ENCODE data around the gene SEPTIN11.
"Not testable (repeated sequence)": the region's sequence is repeated elsewhere in the genome, so short reads cannot be mapped to it uniquely, and the experiment has no call there.

The SEPTIN11 gene

DNA sequence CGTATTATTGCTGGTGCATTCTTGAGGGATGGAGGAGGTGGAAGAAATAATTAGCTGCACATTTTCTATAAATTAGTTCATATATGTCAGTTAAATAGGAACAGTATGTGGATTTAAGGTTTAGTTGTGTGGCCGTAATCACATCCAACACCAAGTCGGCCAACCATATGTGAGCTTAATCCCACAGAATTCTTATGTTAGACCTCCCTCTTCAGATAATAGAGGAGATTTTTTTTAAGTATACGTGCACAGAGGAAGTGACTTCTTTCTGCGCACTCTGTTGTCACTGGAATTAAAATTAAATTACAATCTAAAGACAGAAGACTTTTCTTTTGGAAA, 2.1 kb downstream of the SEPTIN11 start:
- FAIRE-seq (no peak), DNase-seq (ENCODE audit: low spot score) (no peak)

DNA sequence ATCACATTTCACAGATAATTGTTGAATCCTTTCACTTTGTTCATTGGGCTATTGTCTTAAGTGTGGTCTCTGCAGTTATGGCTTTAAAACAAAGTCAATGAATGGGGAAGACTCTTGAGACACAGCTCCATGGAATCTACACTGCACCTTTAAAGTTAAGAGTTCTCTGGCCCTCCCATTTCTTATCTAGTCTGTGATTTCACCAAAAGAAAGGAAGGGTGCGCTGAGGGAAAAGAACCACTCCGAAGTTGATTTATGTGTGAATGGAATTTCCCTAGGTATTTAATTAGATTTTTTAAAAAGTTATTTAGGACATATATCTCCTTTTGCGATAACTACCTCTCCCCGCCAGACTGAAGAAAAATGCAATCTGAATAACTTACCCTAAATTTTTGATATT, 2.5 kb downstream of the SEPTIN11 start:
- FAIRE-seq (no peak), DNase-seq (ENCODE audit: low spot score) (no peak)

DNA sequence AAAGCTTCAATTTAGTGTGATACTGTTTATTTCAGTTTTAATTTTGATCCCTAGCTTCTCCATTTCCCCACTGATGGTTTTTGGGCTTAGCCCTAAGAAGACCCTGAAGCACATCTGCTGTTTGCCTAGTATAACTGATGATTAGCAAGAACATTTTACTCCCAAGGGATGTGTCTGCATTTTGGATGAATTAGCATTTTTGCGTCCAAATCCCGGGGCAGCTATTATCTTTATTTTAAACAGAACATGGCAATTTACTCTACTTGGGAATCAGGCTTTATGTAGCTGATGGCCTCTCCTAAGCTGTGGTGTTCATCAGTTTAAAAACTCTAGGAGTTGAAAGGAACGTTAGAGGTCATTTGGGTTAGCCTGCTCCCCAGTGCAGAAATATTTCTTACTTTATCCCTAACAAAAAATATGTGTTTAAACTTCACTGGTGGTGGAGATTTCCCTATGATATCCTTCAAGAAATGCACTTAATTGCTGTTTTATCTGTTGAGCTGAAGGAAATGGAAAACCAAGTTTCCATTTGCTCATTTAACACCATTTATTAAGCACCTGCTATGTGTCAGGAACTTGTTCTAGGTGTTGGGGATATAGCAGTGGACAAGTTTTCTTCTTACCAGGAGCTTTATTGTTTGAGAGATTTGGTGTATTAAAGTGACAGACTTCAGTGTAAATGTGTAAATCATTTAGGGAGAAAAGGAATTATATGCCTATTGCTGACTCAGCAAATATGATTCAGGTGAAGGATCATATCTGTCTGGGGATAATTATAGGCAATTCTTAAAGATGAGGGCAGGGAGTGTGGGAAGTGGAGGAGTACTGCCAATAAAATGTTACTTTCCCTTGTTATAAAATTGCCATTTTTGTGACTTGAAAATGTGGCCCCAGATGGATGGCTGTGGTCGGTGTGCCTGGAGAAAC, 3.4 kb downstream of the SEPTIN11 start:
- DNase-seq (ENCODE audit: low spot score): no peak
- no peak for FAIRE-seq

DNA sequence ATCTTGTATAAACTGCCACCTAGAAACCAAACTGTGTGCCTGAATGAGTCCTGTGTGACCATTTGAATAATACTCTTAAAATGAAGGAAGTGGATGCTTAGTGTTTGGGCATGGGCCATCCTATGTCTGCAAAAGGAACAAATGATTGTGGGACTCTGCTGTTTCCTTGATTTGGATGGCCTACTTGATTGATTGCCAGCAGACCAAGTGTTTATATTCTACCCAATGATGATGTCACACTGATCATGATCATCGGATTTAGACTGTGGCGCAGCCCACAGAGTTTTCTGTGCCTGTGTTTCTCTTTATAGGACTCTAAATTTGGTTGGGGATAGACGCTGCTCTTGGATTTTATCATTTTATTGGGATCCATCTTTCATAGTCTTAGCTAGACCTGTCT, 4.4 kb downstream of the SEPTIN11 start:
- DNase-seq (ENCODE audit: low spot score) (no peak), FAIRE-seq (no peak)

DNA sequence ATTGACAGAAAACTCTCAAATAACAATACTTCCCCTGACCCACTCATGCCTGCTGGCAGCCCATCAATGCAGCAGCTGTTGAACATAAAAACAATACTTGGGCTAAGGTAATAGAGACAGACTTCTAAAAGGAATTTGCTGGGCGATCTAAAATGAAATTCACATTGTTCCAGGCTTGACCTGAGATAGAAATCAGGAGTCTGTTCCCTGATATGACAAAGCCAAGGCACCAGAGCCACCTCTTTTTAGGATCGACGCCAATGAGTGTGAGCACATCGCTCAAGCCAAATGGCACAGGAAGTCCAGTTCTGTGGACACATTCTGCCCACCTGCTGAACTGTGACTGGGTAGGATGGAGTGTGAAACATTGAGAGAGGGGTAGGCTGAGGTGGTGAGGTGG, 4.9 kb downstream of the SEPTIN11 start:
- DNase-seq (ENCODE audit: low spot score) (no peak), FAIRE-seq (no peak)

DNA sequence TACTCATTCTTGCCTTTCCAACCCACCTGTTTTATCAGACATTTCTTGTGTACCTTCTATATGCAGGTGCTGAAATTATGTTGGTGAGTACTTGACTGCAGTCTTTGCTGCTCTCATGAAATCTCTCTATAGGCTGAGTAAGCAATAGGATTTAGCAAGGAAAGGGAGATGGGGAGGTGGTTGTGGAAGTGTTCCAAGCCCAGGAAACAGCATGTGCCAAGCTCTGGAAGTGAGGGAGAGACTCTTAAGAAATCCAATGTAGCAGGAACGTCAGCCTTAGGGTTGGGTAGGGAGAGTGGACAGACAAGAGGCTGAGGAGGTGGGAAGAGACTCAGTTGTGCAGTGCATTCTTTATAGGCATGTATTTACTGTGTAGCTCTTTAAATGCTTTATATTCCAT, 5.6 kb downstream of the SEPTIN11 start:
- FAIRE-seq (no peak), DNase-seq (ENCODE audit: low spot score) (no peak)

DNA sequence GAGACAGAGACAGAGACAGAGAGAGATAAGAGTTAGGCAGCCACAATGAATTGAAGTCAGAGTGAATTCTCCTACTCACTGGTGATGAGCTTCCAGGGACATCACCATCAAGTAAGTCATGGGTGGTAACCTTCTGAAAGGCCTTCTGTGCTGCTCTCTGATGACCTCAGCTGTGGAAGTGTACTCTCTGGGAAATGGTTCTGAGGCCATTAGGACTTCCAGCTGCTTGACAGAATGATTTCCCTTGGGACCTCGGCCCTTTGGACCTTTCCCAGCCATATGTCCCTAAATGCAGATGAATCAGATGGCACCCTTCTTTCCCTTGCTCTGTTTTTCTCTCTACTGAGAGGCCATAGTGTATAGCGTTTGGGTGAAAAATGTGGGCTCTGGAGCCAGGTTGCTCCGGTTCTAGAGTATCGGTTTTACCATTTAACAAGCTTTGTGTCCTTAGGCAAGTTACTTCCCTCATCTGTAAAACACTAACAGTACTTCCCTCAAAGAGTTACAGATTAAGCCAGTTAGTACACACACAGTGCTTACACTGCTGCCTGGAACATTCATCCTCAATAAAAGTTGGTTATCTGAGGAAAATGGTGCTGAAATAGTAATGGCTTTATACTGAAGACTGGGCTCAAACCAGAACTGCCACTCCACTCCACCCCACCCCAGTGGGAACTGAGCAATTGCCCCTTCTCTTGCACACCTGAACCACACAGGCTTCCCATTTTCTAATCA, 7.6 kb downstream of the SEPTIN11 start:
- FAIRE-seq (no peak), DNase-seq (ENCODE audit: low spot score) (no peak)

DNA sequence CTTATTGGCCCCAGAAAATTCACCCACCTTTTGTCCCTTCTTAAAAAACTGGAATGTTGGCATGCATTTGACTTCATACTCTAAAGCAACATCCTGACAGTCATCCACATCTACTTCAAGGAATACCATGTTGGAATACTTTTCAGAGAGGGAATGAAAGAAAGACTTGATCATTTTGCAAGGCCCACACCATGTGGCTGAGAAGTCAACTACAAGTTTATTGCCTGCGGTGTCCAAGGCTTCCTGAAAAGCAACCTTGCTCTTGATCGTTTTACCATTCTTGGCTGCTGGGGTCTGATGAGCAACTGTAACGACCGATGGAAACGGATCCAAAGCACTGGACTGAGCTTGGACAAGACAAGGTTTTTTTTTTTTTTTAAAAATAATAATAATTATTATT, 9.3 kb downstream of the SEPTIN11 start:
- no peak for FAIRE-seq
- DNase-seq (ENCODE audit: low spot score): no peak

DNA sequence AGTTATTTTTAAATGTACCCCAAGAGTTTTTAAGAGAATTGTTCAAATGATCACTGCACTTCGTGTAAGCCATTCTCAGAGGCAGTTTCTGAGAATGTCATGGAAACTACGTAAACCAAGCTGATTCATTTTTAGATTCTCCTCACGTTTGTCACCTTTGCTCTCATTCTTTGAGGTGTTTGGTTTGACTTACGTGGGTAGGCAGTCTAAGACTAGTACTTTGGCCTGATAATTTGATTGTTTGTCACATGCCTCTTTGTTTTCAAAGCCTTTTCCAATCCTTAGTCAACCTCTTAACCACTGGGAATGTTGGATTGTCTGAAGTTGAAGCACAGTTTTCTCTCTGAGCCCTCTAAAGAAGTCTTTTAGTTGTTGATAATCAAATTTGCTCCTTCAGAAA, 10.5 kb downstream of the SEPTIN11 start:
- FAIRE-seq (no peak), DNase-seq (ENCODE audit: low spot score) (no peak)

DNA sequence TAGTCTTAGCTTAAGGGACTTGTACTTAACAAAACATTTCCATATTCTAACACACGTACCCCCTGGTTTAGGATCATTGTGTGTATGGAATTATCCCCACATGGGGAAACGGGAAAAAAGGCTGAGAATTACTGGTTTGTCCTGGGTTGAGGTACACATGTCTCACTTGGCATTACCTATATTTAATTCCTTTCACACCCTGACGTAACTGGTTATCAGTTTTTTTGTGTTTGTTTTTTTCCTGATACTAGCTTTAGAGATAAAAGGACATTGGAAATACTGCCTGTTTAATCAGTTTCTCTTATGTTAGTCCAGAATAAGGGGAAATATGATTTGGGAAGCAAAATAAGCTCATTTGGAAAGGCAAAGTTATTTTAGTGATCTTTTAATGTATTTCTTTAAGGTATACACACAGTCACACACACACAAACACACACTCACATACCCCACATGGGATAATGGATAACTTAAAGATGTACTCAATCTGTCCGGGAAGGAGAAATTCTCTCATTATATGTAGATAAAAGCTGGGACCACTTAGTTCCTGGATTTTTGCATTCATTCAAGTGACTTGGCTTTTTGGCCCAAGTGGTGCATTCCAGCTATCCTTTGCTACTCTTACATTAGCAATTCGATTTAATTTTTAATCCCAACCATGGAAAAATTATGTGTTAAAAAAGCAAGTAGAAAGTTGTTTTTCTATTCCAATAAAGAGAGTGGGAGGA, 13.0 kb downstream of the SEPTIN11 start:
- FAIRE-seq (no peak), DNase-seq (ENCODE audit: low spot score) (no peak)

DNA sequence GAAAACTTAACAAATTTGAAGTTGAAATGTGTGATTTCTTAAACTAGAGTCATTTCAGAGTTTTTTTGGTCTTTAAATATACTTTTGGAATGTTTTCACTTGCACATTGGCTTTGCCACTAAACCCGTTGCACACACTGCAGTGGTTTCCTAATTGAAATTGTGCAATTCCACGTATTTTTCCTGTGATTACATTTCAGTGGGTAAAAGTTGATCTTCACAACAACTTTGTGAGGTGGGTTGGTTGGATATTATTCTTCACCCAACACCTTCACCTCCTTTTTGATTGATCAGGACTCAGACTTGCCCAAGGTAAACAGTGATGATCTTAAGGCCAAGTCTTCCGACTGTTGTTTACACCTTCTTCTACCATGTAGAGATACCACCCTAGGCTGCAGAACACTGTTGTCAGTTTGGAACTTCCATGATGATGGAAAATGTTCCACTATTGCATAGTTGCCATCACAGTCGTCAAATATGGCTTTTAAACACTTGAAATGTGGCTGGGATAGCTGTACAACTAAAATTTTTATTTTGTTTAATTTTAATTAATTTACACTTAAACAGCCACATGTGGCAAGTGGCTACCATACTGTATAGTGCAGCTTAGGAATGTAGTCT, 13.7 kb downstream of the SEPTIN11 start:
- FAIRE-seq (no peak), DNase-seq (ENCODE audit: low spot score) (no peak)

DNA sequence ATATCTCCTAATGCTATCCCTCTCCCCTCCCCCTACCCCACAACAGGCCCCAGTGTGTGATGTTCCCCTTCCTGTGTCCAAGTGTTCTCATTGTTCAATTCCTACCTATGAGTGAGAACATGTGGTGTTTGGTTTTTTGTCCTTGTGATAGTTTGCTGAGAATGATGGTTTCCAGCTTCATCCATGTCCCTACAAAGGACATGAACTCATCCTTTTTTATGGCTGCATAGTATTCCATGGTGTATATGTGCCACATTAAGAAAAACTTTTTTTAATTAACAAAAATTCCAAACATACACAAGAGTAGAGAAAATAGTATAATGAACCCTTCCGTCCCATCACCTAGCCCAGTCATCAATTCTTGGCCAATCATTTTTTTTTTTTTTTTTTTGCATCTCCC, 14.4 kb downstream of the SEPTIN11 start:
- not testable (repeated sequence) for FAIRE-seq

DNA sequence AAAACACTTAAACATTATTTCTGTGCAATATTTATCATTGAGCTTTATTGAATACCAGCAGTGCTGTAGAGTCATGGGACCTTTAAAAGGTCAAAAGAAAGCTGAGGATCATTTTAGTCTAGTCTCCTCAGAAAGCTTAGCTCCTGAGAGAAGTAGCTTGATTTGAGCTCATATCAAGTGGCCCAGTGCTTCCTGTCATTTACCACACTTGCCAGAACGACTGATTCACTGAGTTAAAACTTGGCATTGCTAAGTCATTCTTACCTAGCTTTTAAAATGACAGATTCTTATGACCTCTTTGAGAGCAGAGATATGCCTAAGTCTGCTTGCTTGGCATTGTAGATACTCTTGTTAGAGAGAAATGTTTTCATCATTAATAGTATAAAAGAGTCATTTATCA, 15.2 kb downstream of the SEPTIN11 start:
- FAIRE-seq: no peak

More for the DNA sequence above, 14.4 kb downstream of the SEPTIN11 start:
- DNase-seq (ENCODE audit: low spot score): not testable (repeated sequence)

DNA sequence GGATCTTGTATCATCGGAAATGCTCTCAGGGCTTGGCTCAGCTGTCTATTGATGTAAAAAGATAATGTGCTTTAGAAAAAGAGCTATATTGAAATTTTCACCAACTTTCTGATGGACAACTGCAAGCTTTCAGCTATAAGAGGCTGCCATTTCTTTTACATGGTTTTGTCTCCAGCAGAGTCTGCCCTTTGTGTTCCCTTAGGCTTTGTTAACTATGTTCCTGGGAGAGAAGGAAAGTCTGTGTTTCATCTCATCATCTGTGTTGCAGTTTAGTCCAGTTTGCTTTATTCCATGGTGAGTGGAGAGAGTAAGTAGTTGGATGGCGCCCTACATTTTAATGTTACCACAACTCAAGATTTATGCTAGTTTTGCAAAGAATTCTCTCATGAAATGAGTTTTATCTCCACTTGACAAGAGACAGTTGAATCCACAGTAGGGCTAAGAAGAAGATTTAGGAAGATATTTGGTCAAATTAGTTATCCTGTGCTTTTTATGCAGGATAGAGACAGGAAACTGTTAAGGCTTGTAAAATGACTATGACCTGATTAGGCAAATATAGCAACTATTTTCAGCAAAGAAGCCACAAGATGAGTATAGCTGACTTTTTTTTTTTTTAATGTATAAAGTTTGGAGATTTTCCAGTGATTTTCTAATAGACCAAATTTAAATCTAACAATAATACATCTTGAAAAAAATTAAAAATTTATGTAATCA, 16.5 kb downstream of the SEPTIN11 start:
- FAIRE-seq: no peak
- DNase-seq (ENCODE audit: low spot score): no peak

More for the DNA sequence above, 15.2 kb downstream of the SEPTIN11 start:
- no peak for DNase-seq (ENCODE audit: low spot score)

DNA sequence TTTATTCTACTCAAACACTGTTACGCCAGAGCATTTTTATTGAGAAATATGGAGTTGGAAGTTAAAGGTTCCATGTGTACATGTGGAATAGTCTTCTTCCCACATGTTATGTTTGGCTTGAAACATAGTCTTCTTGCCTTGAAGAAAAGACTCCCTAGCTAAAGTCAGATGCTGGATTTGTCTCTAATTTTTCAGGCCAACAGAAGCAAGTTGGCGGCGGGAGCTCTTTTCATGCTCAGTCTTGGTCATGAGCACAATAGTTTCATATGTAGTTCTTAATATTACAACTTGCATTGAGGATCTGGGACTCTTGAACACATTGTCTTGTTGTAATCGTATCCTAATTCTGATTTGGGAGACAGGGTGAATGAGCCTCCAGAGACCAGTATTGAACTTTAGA, 19.4 kb downstream of the SEPTIN11 start:
- FAIRE-seq: no peak
- no peak for DNase-seq (ENCODE audit: low spot score)

DNA sequence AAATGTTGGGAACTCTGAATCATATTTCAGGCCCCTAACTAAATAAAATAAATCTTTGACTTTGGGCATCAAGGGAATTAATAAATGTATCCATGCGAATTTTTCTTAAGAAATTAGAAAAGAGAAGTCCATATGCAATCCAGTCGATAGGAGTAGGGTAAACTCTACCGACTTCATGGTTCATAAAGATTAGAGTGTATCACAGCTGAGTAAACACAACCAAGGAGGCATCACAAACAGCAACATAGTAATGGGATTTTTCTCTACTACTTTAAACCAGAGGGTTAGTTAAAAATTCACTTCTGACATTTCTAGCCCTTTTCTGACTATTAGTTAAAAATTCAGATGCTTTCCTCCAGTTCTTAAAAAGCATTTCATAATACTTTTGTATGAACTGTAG, 19.9 kb downstream of the SEPTIN11 start:
- DNase-seq (ENCODE audit: low spot score): no peak
- no peak for FAIRE-seq

DNA sequence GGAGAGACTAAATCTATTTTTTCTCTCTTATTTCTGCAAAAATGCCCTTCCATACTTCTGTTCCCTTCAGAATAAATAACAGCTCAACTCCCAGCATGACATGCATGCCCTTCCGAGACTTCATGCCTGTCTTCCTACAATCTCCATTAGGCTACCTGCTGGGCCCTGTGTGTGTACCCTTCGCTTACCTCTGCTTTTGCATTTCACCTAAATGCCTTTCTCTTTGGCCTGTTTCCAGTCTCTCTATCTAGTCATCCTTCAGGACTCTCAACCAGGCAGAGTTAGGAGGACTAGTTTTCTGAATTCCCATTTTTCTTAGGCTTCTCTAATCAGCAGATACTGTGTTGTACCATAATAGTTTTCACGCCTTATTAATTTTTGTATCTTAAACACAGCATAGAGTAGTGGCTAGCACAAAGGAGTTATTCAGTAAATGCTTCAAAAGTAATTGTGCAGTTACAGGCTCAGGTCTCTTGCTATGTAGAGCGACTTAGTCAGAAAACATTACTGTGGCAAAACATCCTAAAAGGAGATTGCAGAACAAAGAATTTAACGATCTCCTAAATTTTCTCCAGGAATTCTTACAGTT, 20.5 kb downstream of the SEPTIN11 start:
- no peak for FAIRE-seq
- no peak for DNase-seq (ENCODE audit: low spot score)

DNA sequence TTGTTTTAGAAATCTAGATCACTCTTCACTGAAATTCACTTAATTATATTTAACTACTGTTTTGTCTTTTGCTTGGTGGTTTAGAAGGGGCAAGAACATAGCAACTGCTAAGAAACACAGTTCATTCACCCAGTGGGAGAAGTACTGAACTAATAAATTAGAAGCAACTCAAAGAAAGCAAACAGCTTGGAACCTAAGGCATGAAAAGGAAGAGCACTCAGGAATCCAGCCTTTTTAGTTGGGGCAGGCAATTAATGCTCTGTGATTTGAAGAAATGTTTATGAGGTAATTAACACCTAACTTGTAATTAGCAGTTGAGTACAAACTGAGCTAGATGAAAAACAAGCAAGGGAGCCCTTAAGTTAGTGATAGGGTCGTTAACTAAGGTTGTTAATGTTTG, 22.8 kb downstream of the SEPTIN11 start:
- FAIRE-seq (no peak), DNase-seq (ENCODE audit: low spot score) (no peak)

DNA sequence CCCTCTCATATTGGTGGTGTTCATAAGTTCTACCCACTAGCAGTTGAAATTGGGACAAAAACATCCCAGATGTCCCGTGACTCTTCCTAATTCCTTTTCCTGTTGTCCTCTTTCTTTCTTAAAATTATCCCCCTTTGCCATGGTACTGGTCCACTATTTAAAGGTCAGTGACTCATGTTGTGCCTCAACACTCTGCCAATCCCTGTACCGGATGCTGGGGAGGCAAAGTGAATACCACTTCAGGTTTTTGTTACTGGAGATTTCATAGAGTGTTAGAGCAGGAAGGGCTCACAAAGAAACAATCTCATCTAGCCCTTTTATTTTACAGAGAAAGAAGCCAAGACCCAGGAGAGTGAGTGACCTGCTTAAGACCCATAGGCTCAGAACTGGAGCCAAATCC, 24.6 kb downstream of the SEPTIN11 start:
- FAIRE-seq: no peak
- DNase-seq (ENCODE audit: low spot score): no peak

DNA sequence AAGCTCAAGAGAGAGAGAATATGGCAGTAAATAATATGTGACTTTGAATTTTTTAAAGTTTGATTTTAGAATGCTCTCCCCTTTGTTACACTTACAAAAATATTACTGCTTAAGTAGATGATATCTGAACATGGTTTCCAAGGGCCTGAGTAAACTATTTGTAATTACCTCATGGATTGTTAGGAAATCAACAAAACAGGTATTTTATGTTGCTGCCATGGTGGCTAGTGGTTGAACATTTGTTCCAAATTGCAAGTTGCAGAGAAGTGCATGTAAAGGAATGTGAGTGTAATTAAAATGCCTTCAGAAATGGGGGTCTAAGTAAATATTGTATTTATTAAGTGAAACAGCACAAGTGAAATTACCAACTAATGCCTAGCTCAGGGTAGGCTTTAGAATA, 27.6 kb downstream of the SEPTIN11 start:
- FAIRE-seq (no peak), DNase-seq (ENCODE audit: low spot score) (no peak)

All from urothelium cell line (cell line).